Prostate gland (tissue), 2 donors: ENCODE data around the gene INMT. TPM values are rescaled to one million over a fixed set of nuclear protein-coding genes. Genes with fewer than 3 reads are reported as not detected.

ENCODE experiments used
- DNase-seq: peaks from one replicate; pipeline ENCODE4 v3.0.0-alpha.2; 2019; ENCODE audit warnings: low spot score
- H3K27ac ChIP-seq, 2 donors: fragments of 200-600 bp; sonication (generic); 2 replicates each; pipeline ENCODE4 v1.5.1; 2017 to 2019
- H3K27me3 ChIP-seq: fragments of 200-600 bp; sonication (generic); replicated peaks from 2 replicates; pipeline ENCODE4 v1.5.1; 2019; ENCODE audit not compliant: insufficient read depth
- H3K36me3 ChIP-seq, 2 donors: fragments of 200-600 bp; sonication (generic); 1 replicate in 1 of 2; 2 replicates in 1 of 2; pipeline versions ENCODE4 v1.5.1 to v1.8.1; 2017 to 2019
- H3K4me1 ChIP-seq: fragments of 200-600 bp; sonication (generic); replicated peaks from 2 replicates; pipeline ENCODE4 v1.5.1; 2019
- H3K4me3 ChIP-seq, 2 donors: fragments of 200-600 bp; sonication (generic); 2 replicates each; pipeline ENCODE4 v1.5.1; 2017 to 2019
- H3K9me3 ChIP-seq: fragments of 200-600 bp; sonication (generic); 2 replicates; pipeline ENCODE4 v1.5.1; 2017
- CTCF ChIP-seq, 4 experiments: fragments of 200-600 bp in 2 of 4; fragments of 450-650 bp in 2 of 4; sonication (generic) in 2 of 4; IDR thresholded peaks; 1 replicate in 3 of 4; 2 replicates in 1 of 4; pipeline ENCODE4 v1.5.1; 2016 to 2019; ENCODE audit warnings: antibody characterized with exemption in 4 of 4, mild to moderate bottlenecking in 2 of 4, moderate library complexity in 2 of 4
- POLR2A ChIP-seq: fragments of 450-650 bp; IDR thresholded peaks from one replicate; pipeline ENCODE4 v1.6.1; 2016; ENCODE audit warnings: antibody characterized with exemption, mild to moderate bottlenecking
- POLR2AphosphoS5 ChIP-seq: sonication (generic); formaldehyde crosslinking; IDR thresholded peaks from one replicate; pipeline ENCODE4 v1.6.1; 2017; ENCODE audit warnings: antibody characterized with exemption
- WGBS: methylation state at CpG from one replicate; pipeline ENCODE4 v1.1.5; 2018; 5-methylcytosine and 5-hydroxymethylcytosine counted together
- intact Hi-C: fragments of 100-400 bp; cut with DNase I; formaldehyde crosslinking; loops from one replicate; pipeline ENCODE4 v1.14.2; 2022
- total RNA-seq, 2 donors: library from RNA; depleted of rRNA; stranded (reverse); fragments of >200 nt; gene quantifications; one replicate each; pipeline ENCODE4 v1.1.0, GENCODE V29; 2016

INMT gene
- total RNA-seq, 2 donors from 2014 or later: 41.4 to 132 TPM

- intact Hi-C loops: no loop called here
- H3K4me1 ChIP-seq: no peaks in the 10 kb centered on the region
These were observed 1.9 kb upstream of the INMT start for GRCh38 chr7:30750010-30750409.

GRCh38 chr7:30750683-30751650, 968 bp upstream of the INMT start:
- intact Hi-C loops: no loop called here
- 28% methylated on average over 16 of the region's 16 CpGs for WGBS
- H3K4me1 ChIP-seq: no peaks in the 10 kb centered on the region
- no peaks in the 10 kb centered on the region for H3K36me3 ChIP-seq
- H3K27ac ChIP-seq: peak overlapping the region; percentile 60 to 74
- H3K27me3 ChIP-seq: no peaks in the 10 kb centered on the region
- H3K9me3 ChIP-seq: no peaks in the 10 kb centered on the region
- no peak overlapping the region for H3K4me3 ChIP-seq
- peak; percentile 17 for DNase-seq
- TF ChIP-seq POLR2A: no peak
- TF ChIP-seq POLR2AphosphoS5: peak; percentile 47

More at GRCh38 chr7:30750010-30750409, 1.9 kb upstream of the INMT start:
- Histone ChIP-seq H3K27ac (peak overlapping the region; percentile 60 to 74), H3K27me3 (no peaks in the 10 kb centered on the region), H3K36me3 (no peaks in the 10 kb centered on the region), H3K4me3 (no peak overlapping the region), H3K9me3 (no peaks in the 10 kb centered on the region)
- whole genome bisulfite sequencing: 89% methylated on average over 2 of the region's 2 CpGs
- DNase-seq: no peak
- TF ChIP-seq CTCF (IDR thresholded peaks at IDR 0.05) (no peak), POLR2AphosphoS5 (no peak), POLR2A (no peak)

- H3K4me1 ChIP-seq: no peaks in the 10 kb centered on the region
- 53% methylated on average over 6 of the region's 6 CpGs for WGBS
These were observed 549 bp downstream of the INMT start for GRCh38 chr7:30752484-30752883.

GRCh38 chr7:30752979-30753378, 1.0 kb downstream of the INMT start:
- Histone ChIP-seq H3K4me3 (peak overlapping the region; percentile 20 to 26), H3K27me3 (no peaks in the 10 kb centered on the region), H3K4me1 (no peaks in the 10 kb centered on the region), H3K27ac (peak overlapping the region; percentile 60 to 74), H3K36me3 (no peaks in the 10 kb centered on the region), H3K9me3 (no peaks in the 10 kb centered on the region)
- TF ChIP-seq POLR2AphosphoS5: peak; percentile 22
- TF ChIP-seq CTCF (IDR thresholded peaks at IDR 0.05): no peak
- TF ChIP-seq POLR2A: no peak
- intact Hi-C loops: no loop called here
- peak; percentile 26 for DNase-seq
- WGBS: 16% methylated on average over 5 of the region's 5 CpGs

More at GRCh38 chr7:30752484-30752883, 549 bp downstream of the INMT start:
- intact Hi-C loops: no loop called here
- TF ChIP-seq POLR2AphosphoS5 (no peak), CTCF (IDR thresholded peaks at IDR 0.05) (no peak), POLR2A (no peak)
- peak overlapping the region; percentile 60 to 74 for H3K27ac ChIP-seq
- H3K9me3 ChIP-seq: no peaks in the 10 kb centered on the region
- no peaks in the 10 kb centered on the region for H3K27me3 ChIP-seq
- DNase-seq: no peak
- peak overlapping the region; percentile 20 to 26 for H3K4me3 ChIP-seq
- H3K36me3 ChIP-seq: no peaks in the 10 kb centered on the region

GRCh38 chr7:30754315-30754877, 2.5 kb downstream of the INMT start:
- no peak for DNase-seq
- intact Hi-C loops: no loop called here
- Histone ChIP-seq H3K4me3 (no peak overlapping the region), H3K27ac (no peak overlapping the region), H3K27me3 (no peaks in the 10 kb centered on the region), H3K4me1 (no peaks in the 10 kb centered on the region), H3K36me3 (no peaks in the 10 kb centered on the region), H3K9me3 (no peaks in the 10 kb centered on the region)
- TF ChIP-seq POLR2AphosphoS5 (no peak), CTCF (IDR thresholded peaks at IDR 0.05) (no peak), POLR2A (no peak)
- 93% methylated on average over 6 of the region's 6 CpGs for WGBS
